Measurements from ENCODE around the gene REPS2.

REPS2 gene

GRCh38 chrX:16910376-16910775, 36.1 kb upstream of the REPS2 start:
- Histone ChIP-seq H3K79me2 (ENCODE audit: control insufficient read depth, low read length) (no peaks in the 10 kb centered on the region), H3K27me3 (ENCODE audit: control insufficient read depth, low read length) (no peaks in the 10 kb centered on the region), H4K20me1 (ENCODE audit: control insufficient read depth, insufficient read depth, low read depth, low read length) (no peaks in the 10 kb centered on the region), H3K36me3 (ENCODE audit: control insufficient read depth, low read length) (no peaks in the 10 kb centered on the region), H3K4me3 (ENCODE audit: low read length) (no peak overlapping the region), H3K9me3 (ENCODE audit: control insufficient read depth, insufficient read depth, low read length) (no peaks in the 10 kb centered on the region), H3K4me2 (ENCODE audit: low read length) (no peak overlapping the region), H3K9me2 (replicated peaks; ENCODE audit: control insufficient read depth, low read length) (no peaks in the 10 kb centered on the region), H3K4me1 (ENCODE audit: control insufficient read depth, low read length) (no peaks in the 10 kb centered on the region), H3K27ac (ENCODE audit: low read depth, low read length) (no peak overlapping the region), H3F3A (ENCODE audit: control insufficient read depth, insufficient read depth) (no peaks in the 10 kb centered on the region)
- TF ChIP-seq, protein P1, sequence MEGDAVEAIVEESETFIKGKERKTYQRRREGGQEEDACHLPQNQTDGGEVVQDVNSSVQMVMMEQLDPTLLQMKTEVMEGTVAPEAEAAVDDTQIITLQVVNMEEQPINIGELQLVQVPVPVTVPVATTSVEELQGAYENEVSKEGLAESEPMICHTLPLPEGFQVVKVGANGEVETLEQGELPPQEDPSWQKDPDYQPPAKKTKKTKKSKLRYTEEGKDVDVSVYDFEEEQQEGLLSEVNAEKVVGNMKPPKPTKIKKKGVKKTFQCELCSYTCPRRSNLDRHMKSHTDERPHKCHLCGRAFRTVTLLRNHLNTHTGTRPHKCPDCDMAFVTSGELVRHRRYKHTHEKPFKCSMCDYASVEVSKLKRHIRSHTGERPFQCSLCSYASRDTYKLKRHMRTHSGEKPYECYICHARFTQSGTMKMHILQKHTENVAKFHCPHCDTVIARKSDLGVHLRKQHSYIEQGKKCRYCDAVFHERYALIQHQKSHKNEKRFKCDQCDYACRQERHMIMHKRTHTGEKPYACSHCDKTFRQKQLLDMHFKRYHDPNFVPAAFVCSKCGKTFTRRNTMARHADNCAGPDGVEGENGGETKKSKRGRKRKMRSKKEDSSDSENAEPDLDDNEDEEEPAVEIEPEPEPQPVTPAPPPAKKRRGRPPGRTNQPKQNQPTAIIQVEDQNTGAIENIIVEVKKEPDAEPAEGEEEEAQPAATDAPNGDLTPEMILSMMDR (IDR thresholded peaks at IDR 0.05; ENCODE audit: low read depth, low read length, poor library complexity, severe bottlenecking): no peak
- TF ChIP-seq EZH2phosphoT487 (IDR thresholded peaks at IDR 0.05; ENCODE audit: borderline replicate concordance, low read length): no peak

DNA sequence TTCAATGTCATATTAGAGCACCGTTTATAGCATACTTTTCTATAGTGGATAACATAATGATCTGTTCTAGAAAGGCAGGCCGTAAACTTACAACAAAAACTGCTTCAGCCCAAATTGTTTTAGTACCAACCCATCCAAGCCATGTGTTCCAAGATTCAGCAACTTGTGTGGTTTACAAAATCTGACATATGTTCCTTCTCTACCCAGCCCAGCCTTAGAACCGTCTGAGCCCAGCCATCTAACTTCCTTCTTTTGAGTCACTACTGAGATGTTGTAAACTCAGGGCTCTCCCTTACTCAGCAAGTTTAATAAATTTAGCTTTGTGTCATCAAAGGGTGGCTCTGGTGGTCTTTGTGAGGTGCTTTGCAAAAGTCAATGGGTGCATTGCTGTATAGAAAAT, 32.4 kb upstream of the REPS2 start:
- H3K4me2 ChIP-seq (ENCODE audit: low read length): no peak overlapping the region
- H3K27ac ChIP-seq (ENCODE audit: low read depth, low read length): no peak overlapping the region
- no peaks in the 10 kb centered on the region for H3K27me3 ChIP-seq (ENCODE audit: control insufficient read depth, low read length)
- no peak for TF ChIP-seq EZH2phosphoT487 (IDR thresholded peaks at IDR 0.05; ENCODE audit: borderline replicate concordance, low read length)
- TF ChIP-seq, protein P1 (IDR thresholded peaks at IDR 0.05; ENCODE audit: low read depth, low read length, poor library complexity, severe bottlenecking): no peak
- H3K36me3 ChIP-seq (ENCODE audit: control insufficient read depth, low read length): no peaks in the 10 kb centered on the region
- H3K79me2 ChIP-seq (ENCODE audit: control insufficient read depth, low read length): no peaks in the 10 kb centered on the region
- H4K20me1 ChIP-seq (ENCODE audit: control insufficient read depth, insufficient read depth, low read depth, low read length): no peaks in the 10 kb centered on the region
- H3K4me1 ChIP-seq (ENCODE audit: control insufficient read depth, low read length): no peaks in the 10 kb centered on the region
- no peak overlapping the region for H3K4me3 ChIP-seq (ENCODE audit: low read length)
- no peaks in the 10 kb centered on the region for H3K9me2 ChIP-seq (replicated peaks; ENCODE audit: control insufficient read depth, low read length)
- H3F3A ChIP-seq (ENCODE audit: control insufficient read depth, insufficient read depth): no peaks in the 10 kb centered on the region
- H3K9me3 ChIP-seq (ENCODE audit: control insufficient read depth, insufficient read depth, low read length): no peaks in the 10 kb centered on the region

DNA sequence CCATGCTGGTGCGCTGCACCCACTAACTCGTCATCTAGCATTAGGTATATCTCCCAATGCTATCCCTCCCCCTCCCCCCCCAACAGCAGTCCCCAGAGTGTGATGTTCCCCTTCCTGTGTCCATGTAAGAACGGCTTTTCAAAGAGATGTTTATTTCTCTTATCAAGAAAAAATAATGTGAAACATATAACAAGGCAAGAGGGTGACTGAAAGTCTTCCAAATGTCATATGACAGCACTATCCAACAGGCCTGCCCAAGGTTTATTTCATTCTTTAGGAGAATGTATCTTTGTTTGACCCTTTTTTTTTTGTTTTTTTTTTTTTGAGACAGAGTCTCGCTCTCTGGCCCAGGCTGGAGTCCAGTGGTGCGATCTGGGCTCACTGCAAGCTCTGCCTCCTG, 29.9 kb upstream of the REPS2 start:
- H3K4me1 ChIP-seq (ENCODE audit: control insufficient read depth, low read length): no peaks in the 10 kb centered on the region
- H3K27me3 ChIP-seq (ENCODE audit: control insufficient read depth, low read length): no peaks in the 10 kb centered on the region
- no peaks in the 10 kb centered on the region for H3K9me2 ChIP-seq (replicated peaks; ENCODE audit: control insufficient read depth, low read length)
- H3K79me2 ChIP-seq (ENCODE audit: control insufficient read depth, low read length): no peaks in the 10 kb centered on the region
- no peak for TF ChIP-seq EZH2phosphoT487 (IDR thresholded peaks at IDR 0.05; ENCODE audit: borderline replicate concordance, low read length)
- TF ChIP-seq, protein P1 (IDR thresholded peaks at IDR 0.05; ENCODE audit: low read depth, low read length, poor library complexity, severe bottlenecking): no peak
- no peak overlapping the region for H3K27ac ChIP-seq (ENCODE audit: low read depth, low read length)
- H3K9me3 ChIP-seq (ENCODE audit: control insufficient read depth, insufficient read depth, low read length): no peaks in the 10 kb centered on the region
- H3K4me3 ChIP-seq (ENCODE audit: low read length): no peak overlapping the region
- no peak overlapping the region for H3K4me2 ChIP-seq (ENCODE audit: low read length)
- H3F3A ChIP-seq (ENCODE audit: control insufficient read depth, insufficient read depth): no peaks in the 10 kb centered on the region
- H3K36me3 ChIP-seq (ENCODE audit: control insufficient read depth, low read length): no peaks in the 10 kb centered on the region
- H4K20me1 ChIP-seq (ENCODE audit: control insufficient read depth, insufficient read depth, low read depth, low read length): no peaks in the 10 kb centered on the region

- Histone ChIP-seq H3F3A (ENCODE audit: control insufficient read depth, insufficient read depth) (no peaks in the 10 kb centered on the region), H3K9me3 (ENCODE audit: control insufficient read depth, insufficient read depth, low read length) (no peaks in the 10 kb centered on the region)
Observed at GRCh38 chrX:16917120-16917519, 29.3 kb upstream of the REPS2 start.

More at GRCh38 chrX:16917120-16917519, 29.3 kb upstream of the REPS2 start:
- Histone ChIP-seq H3K4me2 (ENCODE audit: low read length) (no peak overlapping the region), H3K27ac (ENCODE audit: low read depth, low read length) (no peak overlapping the region), H4K20me1 (ENCODE audit: control insufficient read depth, insufficient read depth, low read depth, low read length) (no peaks in the 10 kb centered on the region), H3K79me2 (ENCODE audit: control insufficient read depth, low read length) (no peaks in the 10 kb centered on the region), H3K4me1 (ENCODE audit: control insufficient read depth, low read length) (no peaks in the 10 kb centered on the region), H3K27me3 (ENCODE audit: control insufficient read depth, low read length) (no peaks in the 10 kb centered on the region), H3K36me3 (ENCODE audit: control insufficient read depth, low read length) (no peaks in the 10 kb centered on the region), H3K4me3 (ENCODE audit: low read length) (no peak overlapping the region), H3K9me2 (replicated peaks; ENCODE audit: control insufficient read depth, low read length) (no peaks in the 10 kb centered on the region)
- TF ChIP-seq EZH2phosphoT487 (IDR thresholded peaks at IDR 0.05; ENCODE audit: borderline replicate concordance, low read length): no peak
- TF ChIP-seq, protein P1 (IDR thresholded peaks at IDR 0.05; ENCODE audit: low read depth, low read length, poor library complexity, severe bottlenecking): no peak

All from DOHH2 (cell line).